SK-N-MC (cell line): Measurements from ENCODE around the gene DLG2.

Experiments
- EZH2 ChIP-seq: fragments of 200-600 bp; sonication (generic); IDR thresholded peaks from one replicate; pipeline ENCODE4 v1.6.1; 2017; ENCODE audit warnings: antibody characterized with exemption
- FOXP2 ChIP-seq: optimal IDR thresholded peaks from 2 replicates; pipeline ENCODE3; 2011; ENCODE audit warnings: mild to moderate bottlenecking, moderate library complexity; ENCODE audit not compliant: insufficient read depth; ENCODE audit errors: extremely low read length, control extremely low read depth
- POLR2AphosphoS5 ChIP-seq: IDR thresholded peaks from 2 replicates; pipeline ENCODE4 v1.6.1; 2012; ENCODE audit warnings: mild to moderate bottlenecking, low read depth, low read length, borderline replicate concordance

GRCh38 chr11:85028329-85029101 is 598.6 kb downstream of the DLG2 start:
- TF ChIP-seq FOXP2 (no peak), POLR2AphosphoS5 (no peak), EZH2 (no peak)
